GM04504 (cell line): ENCODE results near the gene PGA4.
"Not testable (repeated sequence)": the region's sequence is repeated elsewhere in the genome, so short reads cannot be mapped to it uniquely, and the experiment has no call there.

ENCODE experiments used
- DNase-seq: peaks from one replicate; pipeline ENCODE4 v3.0.0-alpha.2; 2012; ENCODE audit warnings: low read depth

Gene PGA4

DNA sequence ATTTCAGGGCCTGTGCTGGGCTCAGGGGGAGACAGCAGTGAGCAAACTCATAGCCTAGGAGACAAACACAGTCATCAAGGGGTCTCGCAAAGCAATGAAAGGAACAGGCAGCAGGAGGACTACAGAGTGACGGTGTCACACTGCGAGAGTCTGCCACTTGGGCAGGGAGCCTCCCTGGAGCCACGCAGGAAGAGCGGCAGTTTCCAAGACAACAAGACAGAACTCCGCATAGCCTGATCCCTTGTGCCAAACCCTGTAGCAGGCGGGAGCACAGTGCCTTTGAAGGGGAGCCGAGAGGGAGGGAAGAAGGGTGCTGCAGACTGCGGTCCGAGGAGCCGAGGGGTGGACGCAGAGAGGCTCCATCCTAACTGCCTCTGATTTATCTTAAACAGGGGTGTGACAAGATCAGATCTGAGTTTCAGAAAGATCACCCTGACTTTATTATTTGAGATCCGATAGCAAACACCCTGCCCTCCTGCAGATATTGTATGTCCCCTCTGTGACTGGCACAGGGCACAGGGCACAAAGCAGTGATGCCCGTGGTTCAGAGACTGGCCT, 17.6 kb upstream of the PGA4 start:
- DNase-seq, result not testable (repeated sequence)

GRCh38 chr11:61207636-61208310, 14.4 kb upstream of the PGA4 start:
- not testable (repeated sequence) for DNase-seq

- DNase-seq, result not testable (repeated sequence)
Observed at GRCh38 chr11:61210629-61211028, 11.5 kb upstream of the PGA4 start.

DNA sequence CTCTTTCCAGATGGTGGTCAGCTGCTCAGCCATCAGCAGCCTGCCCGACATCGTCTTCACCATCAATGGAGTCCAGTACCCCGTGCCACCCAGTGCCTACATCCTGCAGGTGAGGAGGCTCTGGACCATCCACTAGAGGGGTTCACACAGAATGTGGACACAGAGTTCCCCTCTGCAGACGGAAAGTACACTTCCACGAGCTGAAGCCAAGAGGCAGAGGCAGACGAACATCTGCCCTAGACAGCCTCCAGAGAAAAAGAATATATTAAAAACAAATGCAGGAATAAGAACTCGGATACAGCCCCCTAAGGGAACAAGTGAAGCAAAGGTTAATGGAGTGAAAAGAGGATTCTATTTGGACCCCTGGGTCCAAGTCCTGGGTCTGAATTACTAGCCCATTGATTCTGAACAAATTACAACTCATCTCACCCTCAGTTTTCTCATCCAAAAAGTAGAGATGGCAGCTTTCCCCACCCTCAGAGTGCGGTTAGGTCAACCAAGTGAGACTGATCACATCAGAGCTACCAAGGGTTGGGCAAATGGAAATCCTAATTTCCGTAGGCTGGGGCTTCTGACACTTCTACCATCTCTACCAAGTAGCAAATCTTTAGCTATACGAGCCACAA, 10.7 kb upstream of the PGA4 start:
- DNase-seq, result not testable (repeated sequence)

- not testable (repeated sequence) for DNase-seq
Observed at GRCh38 chr11:61212202-61212601, 9.9 kb upstream of the PGA4 start.

DNA sequence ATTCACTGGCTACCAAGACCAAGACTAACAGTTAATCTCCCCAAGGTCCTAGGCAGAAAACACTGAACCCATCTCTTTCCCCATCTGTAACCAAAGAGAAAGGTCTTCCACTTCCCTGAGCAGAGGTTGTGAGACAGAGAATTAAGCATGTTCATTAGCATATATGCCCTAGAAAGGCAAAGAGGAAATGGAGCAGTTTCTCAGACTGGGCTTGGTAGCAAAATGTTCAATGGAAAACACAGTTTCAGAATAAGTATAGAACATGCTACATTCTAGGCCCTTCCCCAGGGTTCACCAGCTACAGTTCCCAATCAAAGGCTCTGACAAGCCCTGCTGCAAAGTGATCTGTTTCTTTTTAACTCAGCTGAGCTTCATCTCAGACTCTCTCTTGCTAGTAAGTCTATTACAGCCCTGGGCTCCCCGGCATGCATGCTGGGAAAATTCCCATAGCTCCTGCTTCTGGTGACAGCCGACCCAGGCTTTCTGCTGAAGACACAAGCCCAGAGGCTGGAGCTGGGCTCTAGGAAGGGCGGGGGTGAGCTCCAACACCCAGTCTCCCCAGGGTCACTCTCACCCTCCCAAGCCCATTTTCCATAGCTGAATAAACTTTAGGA, 8.3 kb upstream of the PGA4 start:
- not testable (repeated sequence) for DNase-seq

DNA sequence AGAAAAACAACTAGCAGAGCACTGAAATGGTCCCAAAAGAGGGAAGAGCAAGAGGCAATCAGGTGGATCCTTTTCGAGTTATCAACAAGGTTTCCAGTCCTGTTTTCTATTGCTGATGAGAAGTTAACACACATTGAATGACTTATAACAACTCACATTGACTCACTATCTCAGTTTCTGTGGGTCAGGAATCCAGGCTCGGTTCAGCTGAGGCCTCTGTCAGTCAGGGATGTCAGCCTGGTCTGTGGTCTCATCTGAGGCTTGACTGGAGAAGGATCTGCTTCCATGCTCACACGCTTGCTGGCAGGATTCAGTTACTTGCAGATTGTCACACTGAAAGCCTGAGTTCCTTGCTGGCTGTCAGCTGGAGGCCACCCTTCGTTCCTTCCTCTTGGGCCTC, 3.8 kb upstream of the PGA4 start:
- DNase-seq, result not testable (repeated sequence)

DNA sequence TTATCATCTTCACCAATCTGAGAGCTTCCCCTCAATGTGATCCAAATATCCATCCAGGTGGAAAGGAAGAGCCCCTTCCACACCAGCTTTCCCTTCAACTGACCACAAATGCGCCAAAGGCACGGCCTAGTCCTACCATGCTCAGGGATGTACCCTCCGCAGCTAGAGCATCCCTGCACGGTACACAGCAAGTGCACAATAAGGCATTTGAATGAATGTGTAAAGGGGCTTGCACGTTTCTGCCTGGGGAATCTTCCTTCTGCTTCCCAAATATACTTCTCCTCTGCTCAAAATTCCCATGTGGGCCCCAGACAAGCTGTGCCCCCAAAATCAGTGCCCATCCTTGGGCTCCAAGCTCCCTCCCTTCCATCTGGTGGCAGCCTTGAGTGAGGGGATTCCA, 3.1 kb upstream of the PGA4 start:
- DNase-seq, result not testable (repeated sequence)

GRCh38 chr11:61222692-61223091, 545 bp downstream of the PGA4 start:
- DNase-seq, result not testable (repeated sequence)

DNA sequence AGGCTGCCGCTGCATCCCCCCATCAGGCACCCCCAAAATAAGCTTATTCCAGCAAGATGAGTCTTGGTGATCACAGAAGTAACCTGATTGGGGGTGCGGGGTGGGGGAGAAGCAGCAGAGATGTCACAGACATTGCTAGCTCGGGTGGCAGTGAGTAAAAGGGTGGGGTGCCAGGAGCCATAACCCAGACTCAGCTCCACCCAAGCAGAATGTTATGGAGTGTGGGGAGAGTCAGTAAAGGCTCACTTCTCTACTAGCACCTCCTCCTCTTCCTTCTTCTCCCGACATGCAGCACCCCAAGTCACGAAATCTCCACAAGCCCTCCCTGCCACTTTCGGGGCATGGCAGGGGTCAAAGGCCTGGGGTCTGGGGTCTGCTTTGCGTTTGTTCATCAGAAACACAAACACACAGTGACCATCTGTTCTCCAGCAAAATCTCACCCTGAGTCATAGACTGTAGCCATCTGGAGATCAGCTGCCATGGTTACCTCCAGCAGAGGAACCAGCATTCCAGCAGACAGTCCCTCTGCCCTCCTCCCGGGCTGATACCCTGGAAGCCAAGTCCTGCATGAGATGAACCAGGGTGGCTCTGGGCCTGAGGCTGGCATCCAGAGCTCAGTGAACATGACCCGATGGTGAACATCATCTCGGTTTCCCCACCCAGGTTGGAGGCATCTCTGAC, 4.5 kb downstream of the PGA4 start:
- DNase-seq, result not testable (repeated sequence)

DNA sequence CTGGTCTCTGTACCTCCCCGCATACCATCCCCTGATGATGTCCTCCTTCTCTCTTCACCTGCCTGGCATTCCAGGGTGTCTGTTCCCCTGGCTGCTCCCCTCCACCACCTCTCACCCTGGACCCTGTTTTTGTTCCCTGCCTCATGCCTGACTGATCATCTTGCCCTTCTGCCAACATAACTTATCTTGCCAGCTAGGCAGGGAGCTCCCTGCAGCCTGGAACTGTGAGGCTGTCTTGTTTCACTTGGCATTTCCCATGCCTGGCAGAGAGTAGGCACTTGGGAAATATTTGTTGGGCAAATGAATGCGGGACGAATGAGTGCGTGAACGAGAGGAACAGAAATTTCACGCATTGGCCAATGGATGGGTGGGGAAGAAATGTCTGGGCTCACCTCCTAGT, 7.3 kb downstream of the PGA4 start:
- not testable (repeated sequence) for DNase-seq

DNA sequence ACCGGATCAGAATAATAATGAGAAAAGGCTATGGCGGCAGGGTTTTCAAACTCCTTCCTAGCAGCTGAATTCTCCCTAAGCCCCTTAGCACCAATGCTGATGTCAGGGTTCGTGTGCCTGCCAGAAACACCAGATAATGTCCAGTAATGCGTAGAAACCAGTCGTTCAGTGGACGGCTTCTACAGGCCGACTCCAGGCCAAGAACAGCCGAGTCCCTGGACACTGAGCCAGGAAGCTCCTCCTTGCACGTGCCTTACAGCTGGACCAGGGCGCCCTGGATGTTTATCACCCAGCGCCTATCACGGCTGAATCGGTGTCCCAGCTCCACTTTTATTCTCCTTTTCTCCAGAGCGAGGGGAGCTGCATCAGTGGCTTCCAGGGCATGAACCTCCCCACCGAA, 8.9 kb downstream of the PGA4 start:
- DNase-seq, result not testable (repeated sequence)

GRCh38 chr11:61231585-61231984, 9.4 kb downstream of the PGA4 start:
- not testable (repeated sequence) for DNase-seq

GRCh38 chr11:61232548-61233145, 10.5 kb downstream of the PGA4 start:
- DNase-seq, result not testable (repeated sequence)

DNA sequence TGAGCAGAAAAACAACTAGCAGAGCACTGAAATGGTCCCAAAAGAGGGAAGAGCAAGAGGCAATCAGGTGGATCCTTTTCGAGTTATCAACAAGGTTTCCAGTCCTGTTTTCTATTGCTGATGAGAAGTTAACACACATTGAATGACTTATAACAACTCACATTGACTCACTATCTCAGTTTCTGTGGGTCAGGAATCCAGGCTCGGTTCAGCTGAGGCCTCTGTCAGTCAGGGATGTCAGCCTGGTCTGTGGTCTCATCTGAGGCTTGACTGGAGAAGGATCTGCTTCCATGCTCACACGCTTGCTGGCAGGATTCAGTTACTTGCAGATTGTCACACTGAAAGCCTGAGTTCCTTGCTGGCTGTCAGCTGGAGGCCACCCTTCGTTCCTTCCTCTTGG, 15.0 kb downstream of the PGA4 start:
- DNase-seq, result not testable (repeated sequence)

DNA sequence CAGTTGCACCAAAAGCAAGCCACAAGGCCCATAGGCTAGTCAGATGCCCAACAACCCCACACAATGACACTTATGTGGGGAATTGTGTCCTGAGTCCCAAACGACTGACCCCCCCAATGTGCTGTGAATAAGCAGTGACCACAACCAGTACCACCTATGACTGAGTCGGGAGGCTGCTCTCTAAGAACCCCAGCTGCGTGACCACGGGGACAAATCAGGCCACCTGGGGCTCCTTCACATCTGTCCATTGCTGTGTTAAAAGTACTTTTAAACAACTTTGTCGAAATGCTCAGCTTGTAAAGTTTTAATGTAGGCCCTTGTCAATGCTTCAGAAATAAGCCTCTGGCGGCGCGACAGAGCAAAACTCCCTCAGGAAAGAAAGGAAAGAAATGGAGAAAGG, 18.1 kb downstream of the PGA4 start:
- DNase-seq, result not testable (repeated sequence)

- DNase-seq, result not testable (repeated sequence)
Observed at GRCh38 chr11:61240875-61241274, 18.7 kb downstream of the PGA4 start, which contains the start of gene PGA5. Gene PGA5 (plus strand): TSS chr11:61241175. CDS start chr11:61241227, 52 bp downstream.

- not testable (repeated sequence) for DNase-seq
Observed at GRCh38 chr11:61241526-61241925, 19.4 kb downstream of the PGA4 start.

DNA sequence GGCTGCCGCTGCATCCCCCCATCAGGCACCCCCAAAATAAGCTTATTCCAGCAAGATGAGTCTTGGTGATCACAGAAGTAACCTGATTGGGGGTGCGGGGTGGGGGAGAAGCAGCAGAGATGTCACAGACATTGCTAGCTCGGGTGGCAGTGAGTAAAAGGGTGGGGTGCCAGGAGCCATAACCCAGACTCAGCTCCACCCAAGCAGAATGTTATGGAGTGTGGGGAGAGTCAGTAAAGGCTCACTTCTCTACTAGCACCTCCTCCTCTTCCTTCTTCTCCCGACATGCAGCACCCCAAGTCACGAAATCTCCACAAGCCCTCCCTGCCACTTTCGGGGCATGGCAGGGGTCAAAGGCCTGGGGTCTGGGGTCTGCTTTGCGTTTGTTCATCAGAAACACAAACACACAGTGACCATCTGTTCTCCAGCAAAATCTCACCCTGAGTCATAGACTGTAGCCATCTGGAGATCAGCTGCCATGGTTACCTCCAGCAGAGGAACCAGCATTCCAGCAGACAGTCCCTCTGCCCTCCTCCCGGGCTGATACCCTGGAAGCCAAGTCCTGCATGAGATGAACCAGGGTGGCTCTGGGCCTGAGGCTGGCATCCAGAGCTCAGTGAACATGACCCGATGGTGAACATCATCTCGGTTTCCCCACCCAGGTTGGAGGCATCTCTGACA, 23.3 kb downstream of the PGA4 start:
- DNase-seq, result not testable (repeated sequence)

DNA sequence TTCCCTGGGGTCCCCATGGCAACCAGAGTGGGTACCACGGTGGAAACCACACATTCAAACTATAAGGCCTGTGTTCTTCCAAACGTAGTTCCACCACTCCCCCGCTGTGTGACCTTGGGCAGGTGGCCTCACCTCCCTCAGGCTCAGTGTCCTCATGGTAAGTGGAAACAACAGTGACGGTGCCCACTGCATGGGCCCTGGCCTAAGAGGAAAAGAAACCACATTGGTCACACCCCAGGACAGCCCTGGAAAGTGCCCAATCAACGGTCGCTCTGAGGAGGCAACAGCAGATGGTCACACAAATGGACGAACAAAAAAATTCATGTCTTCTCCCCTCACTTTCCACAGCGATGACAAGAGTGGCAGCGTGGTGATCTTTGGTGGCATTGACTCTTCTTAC, 25.9 kb downstream of the PGA4 start:
- DNase-seq, result not testable (repeated sequence)

GRCh38 chr11:61249201-61249600, 27.1 kb downstream of the PGA4 start:
- DNase-seq, result not testable (repeated sequence)
